Esophagus squamous epithelium (tissue), 4 donors: Measurements from ENCODE around the gene ASAP2.

Source experiments
- POLR2A ChIP-seq, 4 donors: fragments of 450-650 bp; IDR thresholded peaks; one replicate each; pipeline ENCODE4 v1.6.1; 2017; ENCODE audit warnings: antibody characterized with exemption in 4 of 4, mild to moderate bottlenecking in 4 of 4, moderate library complexity in 3 of 4
- TF ChIP-seq, protein P1 (sequence below), 6 experiments: fragments of 450-650 bp in 4 of 6; fragments of 200-600 bp in 2 of 6; sonication (generic) in 2 of 6; IDR thresholded peaks; one replicate each; pipeline ENCODE4 v1.5.1; 2016 to 2019; ENCODE audit warnings: antibody characterized with exemption in 6 of 6, mild to moderate bottlenecking in 4 of 6, moderate library complexity in 4 of 6

DNA sequence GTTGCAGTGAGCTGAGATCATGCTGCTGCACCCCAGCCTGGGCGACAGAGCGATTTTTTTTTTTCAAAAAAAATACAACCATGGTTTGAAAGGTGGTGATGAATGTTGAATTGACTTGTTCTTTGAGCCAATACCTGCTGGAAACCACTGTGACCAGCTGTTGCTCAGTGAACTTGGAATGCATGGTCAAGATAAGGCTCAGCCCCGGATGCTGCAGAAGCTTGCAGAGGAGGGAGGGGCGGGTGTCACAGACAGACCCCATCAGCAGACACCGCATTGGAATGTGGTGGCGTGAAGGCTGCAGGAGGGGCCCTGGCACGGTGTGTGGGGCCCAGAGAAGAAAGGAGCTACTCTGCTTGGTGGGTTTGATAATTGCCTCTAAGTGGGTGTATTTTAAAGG is 125.1 kb downstream of the ASAP2 start:
- TF ChIP-seq, protein P1, sequence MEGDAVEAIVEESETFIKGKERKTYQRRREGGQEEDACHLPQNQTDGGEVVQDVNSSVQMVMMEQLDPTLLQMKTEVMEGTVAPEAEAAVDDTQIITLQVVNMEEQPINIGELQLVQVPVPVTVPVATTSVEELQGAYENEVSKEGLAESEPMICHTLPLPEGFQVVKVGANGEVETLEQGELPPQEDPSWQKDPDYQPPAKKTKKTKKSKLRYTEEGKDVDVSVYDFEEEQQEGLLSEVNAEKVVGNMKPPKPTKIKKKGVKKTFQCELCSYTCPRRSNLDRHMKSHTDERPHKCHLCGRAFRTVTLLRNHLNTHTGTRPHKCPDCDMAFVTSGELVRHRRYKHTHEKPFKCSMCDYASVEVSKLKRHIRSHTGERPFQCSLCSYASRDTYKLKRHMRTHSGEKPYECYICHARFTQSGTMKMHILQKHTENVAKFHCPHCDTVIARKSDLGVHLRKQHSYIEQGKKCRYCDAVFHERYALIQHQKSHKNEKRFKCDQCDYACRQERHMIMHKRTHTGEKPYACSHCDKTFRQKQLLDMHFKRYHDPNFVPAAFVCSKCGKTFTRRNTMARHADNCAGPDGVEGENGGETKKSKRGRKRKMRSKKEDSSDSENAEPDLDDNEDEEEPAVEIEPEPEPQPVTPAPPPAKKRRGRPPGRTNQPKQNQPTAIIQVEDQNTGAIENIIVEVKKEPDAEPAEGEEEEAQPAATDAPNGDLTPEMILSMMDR (IDR thresholded peaks at IDR 0.05) = no peak
- no peak for TF ChIP-seq POLR2A (IDR thresholded peaks at IDR 0.05)
